ENCODE results near the gene PLXDC2.

DNA sequence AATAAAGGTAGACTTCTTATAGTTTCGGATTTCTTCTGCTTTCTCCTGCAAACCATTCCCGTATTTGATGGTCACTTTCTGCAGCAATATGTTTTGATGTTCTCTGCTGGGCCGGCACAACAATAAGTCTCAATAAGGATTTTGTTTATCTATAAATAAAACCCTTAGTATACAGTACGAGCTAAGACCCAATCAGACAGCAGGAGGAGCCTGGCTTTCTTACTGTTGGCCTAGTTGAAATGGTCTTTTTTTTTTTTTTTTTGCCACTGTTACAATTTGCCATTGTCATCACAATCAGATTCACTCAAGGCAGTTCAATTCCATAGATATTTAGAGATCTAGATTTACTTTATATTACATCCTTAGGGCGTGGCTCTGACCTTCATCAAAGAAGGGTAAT lies 76.4 kb downstream of the PLXDC2 start:
- TF ChIP-seq CTCF (IDR thresholded peaks at IDR 0.05) (no peak), POLR2AphosphoS5 (IDR thresholded peaks at IDR 0.05) (no peak)
